Measurements from ENCODE around the gene TNC.

DNA sequence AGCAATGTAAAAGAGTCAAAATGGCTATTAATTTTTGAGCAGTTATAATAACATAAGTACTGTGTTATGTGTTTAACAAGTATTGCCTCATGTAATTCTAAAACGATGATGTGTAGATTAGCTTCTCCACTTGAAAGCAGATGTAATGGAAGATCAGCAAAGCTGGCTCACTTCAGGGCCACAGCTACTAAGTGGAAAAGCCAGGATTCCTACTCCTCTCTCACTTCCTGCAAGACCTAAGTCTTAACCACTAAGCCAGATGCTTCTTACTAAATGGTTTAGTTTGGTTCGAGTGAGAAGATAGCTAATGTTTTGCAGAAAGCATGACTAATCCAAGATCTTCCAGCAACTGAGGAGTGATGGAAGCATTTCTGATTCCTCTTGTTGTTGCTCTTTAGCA is 15.7 kb upstream of the TNC start:
- TF ChIP-seq, protein P1, sequence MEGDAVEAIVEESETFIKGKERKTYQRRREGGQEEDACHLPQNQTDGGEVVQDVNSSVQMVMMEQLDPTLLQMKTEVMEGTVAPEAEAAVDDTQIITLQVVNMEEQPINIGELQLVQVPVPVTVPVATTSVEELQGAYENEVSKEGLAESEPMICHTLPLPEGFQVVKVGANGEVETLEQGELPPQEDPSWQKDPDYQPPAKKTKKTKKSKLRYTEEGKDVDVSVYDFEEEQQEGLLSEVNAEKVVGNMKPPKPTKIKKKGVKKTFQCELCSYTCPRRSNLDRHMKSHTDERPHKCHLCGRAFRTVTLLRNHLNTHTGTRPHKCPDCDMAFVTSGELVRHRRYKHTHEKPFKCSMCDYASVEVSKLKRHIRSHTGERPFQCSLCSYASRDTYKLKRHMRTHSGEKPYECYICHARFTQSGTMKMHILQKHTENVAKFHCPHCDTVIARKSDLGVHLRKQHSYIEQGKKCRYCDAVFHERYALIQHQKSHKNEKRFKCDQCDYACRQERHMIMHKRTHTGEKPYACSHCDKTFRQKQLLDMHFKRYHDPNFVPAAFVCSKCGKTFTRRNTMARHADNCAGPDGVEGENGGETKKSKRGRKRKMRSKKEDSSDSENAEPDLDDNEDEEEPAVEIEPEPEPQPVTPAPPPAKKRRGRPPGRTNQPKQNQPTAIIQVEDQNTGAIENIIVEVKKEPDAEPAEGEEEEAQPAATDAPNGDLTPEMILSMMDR (IDR thresholded peaks at IDR 0.05), result no peak
- TF ChIP-seq POLR2A (IDR thresholded peaks at IDR 0.05), result no peak
